Fibroblast of lung (primary cell): ENCODE results near the gene DGKE.

Experiments used
- CTCF ChIP-seq, 2 donors: IDR thresholded peaks in 1 of 2; conservative IDR thresholded peaks in 1 of 2; 1 replicate in 1 of 2; 2 replicates in 1 of 2; pipeline ENCODE4 v1.5.1; 2011 to 2012; ENCODE audit warnings: low read length in 2 of 2, control low read depth in 1 of 2, inconsistent platforms in 1 of 2, low read depth in 1 of 2, mild to moderate bottlenecking in 1 of 2
- EZH2 ChIP-seq: IDR thresholded peaks from 2 replicates; pipeline ENCODE4 v1.5.1; 2012; ENCODE audit warnings: low read length, control low read depth, mild to moderate bottlenecking; ENCODE audit errors: missing control alignments

GRCh38 chr17:56913867-56914580 is 80.1 kb downstream of the DGKE start, which contains the start of gene TRIM25:
- TF ChIP-seq CTCF (conservative IDR thresholded peaks at IDR 0.05 in 1 of 2, IDR thresholded peaks at IDR 0.05 in 1 of 2; ENCODE audit: low read depth in 1 of 2, low read length in 2 of 2) (no peak), EZH2 (no peak)
